ENCODE measurements around the gene RAB29.

The RAB29 gene

DNA sequence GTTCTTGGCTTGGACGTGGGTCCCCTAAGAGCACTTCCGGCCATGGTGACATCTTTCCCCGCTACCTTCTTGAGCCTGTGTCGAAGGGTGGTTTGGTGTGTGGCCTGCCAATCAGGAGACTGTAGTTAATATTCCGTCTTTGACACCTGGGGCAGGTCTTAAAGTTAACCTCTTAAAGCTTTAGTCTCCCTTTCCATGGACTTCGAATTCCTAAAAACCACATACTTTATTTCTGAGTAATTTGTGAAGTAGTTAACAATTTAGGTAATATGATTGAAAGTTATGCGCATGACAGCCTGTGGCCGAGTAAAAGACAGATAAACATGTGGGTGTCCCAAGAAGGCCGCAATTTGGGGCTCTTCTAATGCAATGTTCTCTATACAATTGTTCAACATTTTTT lies 10.2 kb upstream of the RAB29 start:
- no peak for DNase-seq (ENCODE audit: extremely low read depth, insufficient read length)
- TF ChIP-seq, protein P1, sequence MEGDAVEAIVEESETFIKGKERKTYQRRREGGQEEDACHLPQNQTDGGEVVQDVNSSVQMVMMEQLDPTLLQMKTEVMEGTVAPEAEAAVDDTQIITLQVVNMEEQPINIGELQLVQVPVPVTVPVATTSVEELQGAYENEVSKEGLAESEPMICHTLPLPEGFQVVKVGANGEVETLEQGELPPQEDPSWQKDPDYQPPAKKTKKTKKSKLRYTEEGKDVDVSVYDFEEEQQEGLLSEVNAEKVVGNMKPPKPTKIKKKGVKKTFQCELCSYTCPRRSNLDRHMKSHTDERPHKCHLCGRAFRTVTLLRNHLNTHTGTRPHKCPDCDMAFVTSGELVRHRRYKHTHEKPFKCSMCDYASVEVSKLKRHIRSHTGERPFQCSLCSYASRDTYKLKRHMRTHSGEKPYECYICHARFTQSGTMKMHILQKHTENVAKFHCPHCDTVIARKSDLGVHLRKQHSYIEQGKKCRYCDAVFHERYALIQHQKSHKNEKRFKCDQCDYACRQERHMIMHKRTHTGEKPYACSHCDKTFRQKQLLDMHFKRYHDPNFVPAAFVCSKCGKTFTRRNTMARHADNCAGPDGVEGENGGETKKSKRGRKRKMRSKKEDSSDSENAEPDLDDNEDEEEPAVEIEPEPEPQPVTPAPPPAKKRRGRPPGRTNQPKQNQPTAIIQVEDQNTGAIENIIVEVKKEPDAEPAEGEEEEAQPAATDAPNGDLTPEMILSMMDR (IDR thresholded peaks at IDR 0.05; ENCODE audit: insufficient read depth, low read length, poor library complexity, severe bottlenecking) = no peak
- H3K36me3 ChIP-seq (ENCODE audit: control insufficient read depth, insufficient read depth, low read length) = no peaks in the 10 kb centered on the region
- no peaks in the 10 kb centered on the region; the same call in 1 of the 2 replicates for H3K27me3 ChIP-seq (replicated peaks; ENCODE audit: control insufficient read depth, insufficient read depth, low read length)
- no peak overlapping the region for H3K4me3 ChIP-seq (replicated peaks; ENCODE audit: low read depth, low read length)

GRCh38 chr1:205783904-205784303 lies 8.6 kb upstream of the RAB29 start:
- Histone ChIP-seq H3K4me3 (replicated peaks; ENCODE audit: low read depth, low read length) (no peak overlapping the region), H3K36me3 (ENCODE audit: control insufficient read depth, insufficient read depth, low read length) (no peaks in the 10 kb centered on the region), H3K27me3 (replicated peaks; ENCODE audit: control insufficient read depth, insufficient read depth, low read length) (no peaks in the 10 kb centered on the region; the same call in 1 of the 2 replicates)
- TF ChIP-seq, protein P1 (IDR thresholded peaks at IDR 0.05; ENCODE audit: insufficient read depth, low read length, poor library complexity, severe bottlenecking) = no peak
- no peak for DNase-seq (ENCODE audit: extremely low read depth, insufficient read length)

DNA sequence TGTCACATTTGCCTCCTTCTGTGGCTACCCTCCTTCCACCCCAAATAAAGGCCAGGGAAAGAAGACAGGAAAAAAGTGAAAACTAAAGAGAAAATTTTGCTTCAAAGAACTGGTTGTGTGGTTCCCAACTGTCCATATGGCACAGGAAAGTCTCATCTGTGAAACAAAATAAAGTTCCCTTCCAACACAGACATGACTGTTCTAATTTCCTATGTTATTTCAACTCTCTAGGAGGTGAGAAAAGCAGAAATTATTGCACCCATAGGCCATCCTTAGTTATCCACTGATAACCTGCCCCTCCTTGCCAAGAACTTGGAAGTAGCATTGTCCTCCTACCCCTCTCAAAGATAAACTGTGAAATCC lies 8.1 kb upstream of the RAB29 start:
- TF ChIP-seq, protein P1 (IDR thresholded peaks at IDR 0.05; ENCODE audit: insufficient read depth, low read length, poor library complexity, severe bottlenecking) = no peak
- no peak overlapping the region for H3K4me3 ChIP-seq (replicated peaks; ENCODE audit: low read depth, low read length)
- H3K27me3 ChIP-seq (replicated peaks; ENCODE audit: control insufficient read depth, insufficient read depth, low read length) = no peaks in the 10 kb centered on the region; the same call in 1 of the 2 replicates
- DNase-seq (ENCODE audit: extremely low read depth, insufficient read length) = no peak
- no peaks in the 10 kb centered on the region for H3K36me3 ChIP-seq (ENCODE audit: control insufficient read depth, insufficient read depth, low read length)

GRCh38 chr1:205782627-205783432 lies 7.5 kb upstream of the RAB29 start:
- Histone ChIP-seq H3K27me3 (replicated peaks; ENCODE audit: control insufficient read depth, insufficient read depth, low read length) (no peaks in the 10 kb centered on the region; the same call in 1 of the 2 replicates), H3K36me3 (ENCODE audit: control insufficient read depth, insufficient read depth, low read length) (no peaks in the 10 kb centered on the region), H3K4me3 (replicated peaks; ENCODE audit: low read depth, low read length) (no peak overlapping the region)
- no peak for DNase-seq (ENCODE audit: extremely low read depth, insufficient read length)
- TF ChIP-seq, protein P1 (IDR thresholded peaks at IDR 0.05; ENCODE audit: insufficient read depth, low read length, poor library complexity, severe bottlenecking) = no peak

DNA sequence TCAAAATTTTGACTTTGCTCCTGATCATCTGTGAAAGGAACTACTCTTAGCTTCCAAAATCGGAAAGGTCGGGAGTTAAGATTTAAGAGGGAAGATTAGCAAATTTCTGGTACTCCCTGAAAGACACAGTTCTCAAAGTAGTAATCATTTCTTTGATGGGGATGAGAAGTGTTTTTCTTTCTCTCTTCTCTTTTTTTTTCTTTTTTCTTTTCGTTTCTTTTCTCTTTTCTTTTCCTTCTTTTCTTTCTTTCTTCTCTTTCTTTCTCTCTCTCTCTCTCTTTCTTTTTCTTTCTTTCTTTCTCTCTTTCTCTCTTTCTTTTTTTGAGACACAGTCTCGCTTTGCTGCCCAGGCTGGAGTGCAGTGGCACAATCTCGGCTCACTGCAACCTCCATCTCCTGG lies 5.1 kb upstream of the RAB29 start:
- TF ChIP-seq, protein P1 (IDR thresholded peaks at IDR 0.05; ENCODE audit: insufficient read depth, low read length, poor library complexity, severe bottlenecking) = no peak
- Histone ChIP-seq H3K36me3 (ENCODE audit: control insufficient read depth, insufficient read depth, low read length) (no peaks in the 10 kb centered on the region), H3K27me3 (replicated peaks; ENCODE audit: control insufficient read depth, insufficient read depth, low read length) (no peaks in the 10 kb centered on the region; the same call in 1 of the 2 replicates), H3K4me3 (replicated peaks; ENCODE audit: low read depth, low read length) (no peak overlapping the region)
- no peak for DNase-seq (ENCODE audit: extremely low read depth, insufficient read length)
